Stimulated activated naive B cell treated with anti-CD40 and anti-IgM and Interleukin-4, amounts not matched to agents 10 μg/mL and 1 μg/mL and 100 μg/mL, for 72 hours (primary cell): Measurements from ENCODE around the gene MRPL9.
A peak's percentile ranks its signal among the peaks of the same experiment; 100 is the strongest.

Source experiments
- ATAC-seq, 2 donors: fragments of 150-1000 bp; cut with Tn5 transposase; replicated peaks; 2 replicates each; pipeline ENCODE4 v1.10.0; 2021; ENCODE audit warnings: moderate library complexity in 1 of 2
- DNase-seq: peaks from one replicate; pipeline ENCODE4 v3.0.0; 2021
- H3K27ac Mint-ChIP-seq: one replicate; pipeline ENCODE4 v1.8.0; 2022; ENCODE audit warnings: mild to moderate bottlenecking, mixed read lengths
- H3K27me3 Mint-ChIP-seq, 2 donors: one replicate each; pipeline ENCODE4 v1.8.0; 2022; ENCODE audit warnings: mixed read lengths in 2 of 2
- H3K36me3 Mint-ChIP-seq, 2 donors: one replicate each; pipeline ENCODE4 v1.8.0; 2022; ENCODE audit warnings: mixed read lengths in 2 of 2, mild to moderate bottlenecking in 1 of 2
- H3K4me1 Mint-ChIP-seq, 2 donors: one replicate each; pipeline ENCODE4 v1.8.0; 2022; ENCODE audit warnings: mixed read lengths in 2 of 2, mild to moderate bottlenecking in 1 of 2
- H3K4me3 Mint-ChIP-seq, 2 donors: one replicate each; pipeline ENCODE4 v1.8.0; 2022; ENCODE audit warnings: mild to moderate bottlenecking in 2 of 2, mixed read lengths in 2 of 2, moderate library complexity in 1 of 2
- H3K9me3 Mint-ChIP-seq, 2 donors: one replicate each; pipeline ENCODE4 v1.8.0; 2022; ENCODE audit warnings: mixed read lengths in 2 of 2, mild to moderate bottlenecking in 1 of 2

MRPL9 gene

DNA sequence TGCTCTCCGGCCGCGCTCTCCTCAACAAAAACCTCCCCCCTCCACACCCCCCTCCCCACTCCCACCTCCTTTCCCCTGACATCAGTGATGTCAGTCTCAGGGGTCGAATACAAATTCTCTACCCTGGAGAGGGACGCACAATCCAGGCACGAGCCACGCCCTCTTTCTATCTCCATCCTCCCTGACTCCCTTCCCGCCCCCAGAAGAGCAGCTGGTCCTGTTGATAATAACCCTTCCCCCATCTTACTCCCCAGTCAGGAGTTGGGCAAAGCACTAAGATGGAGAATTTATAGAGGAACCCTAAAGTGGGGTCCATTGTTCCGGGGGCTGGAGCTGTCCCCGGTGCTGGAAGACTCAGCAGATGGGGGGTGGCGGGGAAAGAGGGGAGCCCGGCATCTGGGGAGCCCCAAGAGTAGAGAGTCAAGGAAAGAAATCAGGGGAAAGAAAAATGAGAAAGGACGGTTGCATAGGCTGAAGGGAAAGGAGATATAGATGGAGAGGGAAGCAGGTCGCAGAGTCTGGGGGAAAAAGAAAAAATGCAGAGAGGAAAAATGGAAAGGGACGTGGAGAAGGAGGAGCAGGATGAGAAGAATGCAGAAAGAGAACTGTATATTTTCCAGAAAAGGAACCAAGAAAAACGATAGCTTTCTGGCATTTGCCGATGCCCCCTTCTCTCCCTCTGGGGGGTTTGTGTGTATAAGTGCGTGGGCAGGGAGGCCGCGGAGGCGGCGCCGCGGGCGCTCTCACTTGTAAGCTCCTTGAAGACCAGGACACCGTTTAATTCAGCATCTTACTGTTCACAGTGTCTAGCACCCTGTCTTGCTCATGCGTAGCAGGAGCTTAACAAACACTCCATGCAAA is 46.3 kb downstream of the MRPL9 start, which contains the start of gene CELF3:
Gene CELF3 (minus strand): TSS at position 33 of the 861 bp plus-strand sequence. CDS start 783 bp downstream, outside the sequence.
- ATAC-seq = no peak
- Mint-ChIP-seq H3K36me3 (no peaks in the 10 kb centered on the region), H3K4me1 (peaks cover 22 to 36% of the 10 kb centered on the region in 2 donors), H3K9me3 (no peaks in the 10 kb centered on the region), H3K27me3 (peaks cover 71 to 79% of the 10 kb centered on the region in 2 donors), H3K4me3 (peak within 1 kb of the TSS; percentile 43 to 69), H3K27ac (no peak within 1 kb of the TSS)
- no peak for DNase-seq

DNA sequence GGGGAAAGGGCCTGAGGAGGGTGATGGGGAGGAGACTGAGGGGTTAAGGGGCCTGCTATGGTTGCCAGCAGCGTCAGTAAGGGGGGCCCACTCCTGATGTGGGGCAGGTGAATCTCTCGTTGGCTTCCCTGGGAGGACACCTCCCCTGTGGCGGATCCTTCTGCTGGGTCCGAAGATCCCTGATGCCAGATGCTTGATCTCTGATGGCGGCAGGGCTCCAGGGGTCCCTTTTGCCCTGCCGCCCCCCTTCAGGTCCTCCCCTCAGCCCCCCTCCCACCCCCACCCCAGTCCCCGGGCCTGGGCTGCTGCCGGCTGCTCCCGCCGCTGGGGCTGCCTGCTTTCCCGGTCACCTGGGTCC is 46.9 kb downstream of the MRPL9 start:
- Mint-ChIP-seq H3K27me3 (peaks cover 76 to 79% of the 10 kb centered on the region in 2 donors), H3K27ac (no peak overlapping the region), H3K4me1 (peaks cover 20 to 29% of the 10 kb centered on the region in 2 donors), H3K36me3 (no peaks in the 10 kb centered on the region), H3K4me3 (no peak overlapping the region), H3K9me3 (no peaks in the 10 kb centered on the region)
- DNase-seq (no peak), ATAC-seq (no peak)

DNA sequence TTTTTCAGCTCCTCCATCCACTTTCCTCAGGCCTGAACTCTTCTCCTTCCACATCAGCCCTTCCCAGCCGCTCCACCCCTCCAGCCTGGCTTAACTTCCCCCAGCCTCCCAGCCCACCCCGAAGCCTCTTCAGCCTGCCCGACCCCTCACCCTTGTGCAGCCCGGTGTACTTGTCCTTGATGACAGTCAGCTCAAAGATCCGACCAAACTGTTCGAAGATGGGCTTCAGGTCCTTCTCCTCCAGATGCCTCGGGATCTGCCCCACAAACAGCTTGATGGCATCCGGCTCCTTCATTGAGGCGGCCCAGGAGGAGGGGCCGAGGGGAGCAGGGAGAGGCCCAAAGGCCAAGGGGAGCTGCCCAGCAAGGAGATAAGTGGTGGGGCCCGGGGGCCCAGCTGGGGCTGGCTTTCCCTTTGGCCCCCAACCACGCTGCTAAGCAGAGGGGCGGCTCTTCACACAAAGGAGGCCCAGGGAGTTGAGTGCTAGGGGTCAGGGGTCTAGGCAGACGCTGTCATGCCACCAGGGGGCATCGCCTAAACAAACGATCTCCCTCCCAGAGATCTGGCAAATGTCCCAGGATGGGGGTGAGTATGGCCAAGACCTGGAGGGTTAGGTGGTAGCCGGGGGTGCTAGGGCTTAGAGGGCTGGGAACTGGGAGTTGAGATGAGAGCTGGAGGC is 47.4 kb downstream of the MRPL9 start:
- Mint-ChIP-seq H3K27me3 (peaks cover 76 to 79% of the 10 kb centered on the region in 2 donors), H3K36me3 (no peaks in the 10 kb centered on the region), H3K9me3 (no peaks in the 10 kb centered on the region), H3K4me3 (no peak overlapping the region), H3K4me1 (peaks cover 19 to 24% of the 10 kb centered on the region in 2 donors), H3K27ac (no peak overlapping the region)
- DNase-seq = no peak
- ATAC-seq = no peak

DNA sequence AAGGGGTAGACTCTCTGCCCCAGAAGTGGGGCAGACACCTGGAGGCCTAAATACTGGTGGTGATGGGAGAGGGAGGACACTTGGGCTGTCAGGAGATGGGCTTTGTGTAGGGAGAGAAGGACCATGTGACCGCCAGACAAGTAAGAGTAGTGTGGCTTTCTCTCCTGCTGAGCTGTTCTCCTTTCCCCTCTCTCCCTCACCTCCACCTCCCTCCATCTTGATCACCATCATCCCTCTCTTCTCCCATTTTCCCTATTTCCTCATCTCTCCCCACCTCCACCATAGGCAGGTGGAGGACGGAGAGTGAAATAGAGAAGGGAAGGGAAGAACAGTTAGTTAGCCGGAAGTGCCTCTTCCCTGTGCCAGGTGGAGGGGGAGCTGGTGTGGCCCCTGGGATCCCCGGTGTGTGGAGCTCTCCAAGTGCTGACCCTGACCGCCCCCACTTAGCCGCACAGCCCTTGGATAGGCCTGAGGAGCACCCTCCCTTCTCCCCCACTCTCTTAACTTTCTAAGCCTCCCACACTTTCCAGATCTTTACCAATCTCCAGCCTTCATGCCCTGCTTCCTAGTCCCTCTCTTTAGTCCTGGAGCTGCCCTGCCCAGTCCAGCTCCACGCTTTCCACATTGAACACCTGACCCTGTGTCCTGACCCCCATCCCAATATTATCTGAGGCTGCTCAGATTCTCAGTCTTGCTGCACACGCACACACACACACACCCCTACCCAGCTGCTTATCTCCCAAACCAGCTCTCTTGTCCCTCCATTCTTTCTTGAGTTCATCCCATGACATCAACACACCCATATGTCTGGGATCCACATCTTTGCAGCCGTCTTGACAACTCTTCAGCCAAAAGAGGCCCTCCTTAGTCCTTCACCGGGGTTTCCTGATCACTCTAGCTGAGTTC is 48.2 kb downstream of the MRPL9 start:
- H3K27me3 Mint-ChIP-seq = peaks cover 71 to 72% of the 10 kb centered on the region in 2 donors

DNA sequence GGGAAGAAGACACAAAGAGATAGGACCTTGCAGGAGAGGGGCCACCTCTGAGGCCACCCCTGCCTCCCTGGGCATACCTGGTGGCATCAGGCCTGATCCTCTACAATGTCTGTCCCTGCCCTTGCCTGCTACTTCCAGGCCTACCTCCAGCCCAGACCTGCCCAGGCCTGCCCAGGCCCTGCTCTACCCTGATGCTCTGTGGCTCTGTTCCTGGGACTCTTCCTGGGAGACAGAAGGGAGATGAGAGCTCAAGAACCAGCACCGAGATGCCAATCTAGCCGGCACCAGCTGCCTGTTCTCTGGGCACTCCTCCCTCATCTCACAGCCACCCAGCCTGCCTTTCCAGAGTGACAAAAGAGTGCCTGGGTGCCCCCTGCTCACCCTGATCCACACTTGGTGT is 49.4 kb downstream of the MRPL9 start:
- DNase-seq (no peak), ATAC-seq (no peak)
- Mint-ChIP-seq H3K9me3 (no peaks in the 10 kb centered on the region), H3K4me3 (no peak overlapping the region), H3K27ac (no peak overlapping the region), H3K27me3 (peaks cover 64 to 69% of the 10 kb centered on the region in 2 donors), H3K36me3 (no peaks in the 10 kb centered on the region), H3K4me1 (peaks cover 13 to 15% of the 10 kb centered on the region in 2 donors)

More for the DNA sequence above, 48.2 kb downstream of the MRPL9 start:
- Mint-ChIP-seq H3K27ac (no peak overlapping the region), H3K4me3 (no peak overlapping the region), H3K4me1 (peaks cover 13 to 16% of the 10 kb centered on the region in 2 donors), H3K9me3 (no peaks in the 10 kb centered on the region), H3K36me3 (no peaks in the 10 kb centered on the region)
- DNase-seq = no peak
- no peak for ATAC-seq

DNA sequence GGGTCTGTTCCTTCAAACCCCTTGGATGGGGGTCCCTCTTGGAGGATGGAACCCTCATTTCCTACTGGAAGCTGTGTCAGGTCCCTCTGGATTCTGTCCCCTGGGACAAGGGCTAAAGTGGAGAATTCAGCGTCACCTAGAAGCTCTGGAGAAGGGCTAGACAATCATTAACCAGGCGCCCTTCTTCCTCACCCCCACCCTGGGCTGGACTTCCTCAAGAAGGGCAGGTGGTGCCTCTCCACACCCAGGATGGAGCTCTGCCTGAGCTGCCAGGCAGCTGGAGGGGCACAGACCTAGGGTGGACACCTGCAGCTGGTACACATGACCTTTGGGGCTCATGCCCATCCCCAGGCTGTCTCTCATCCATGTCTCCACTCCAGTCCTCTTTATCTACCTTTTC is 50.3 kb downstream of the MRPL9 start:
- DNase-seq (no peak), ATAC-seq (no peak)
- no peak overlapping the region for H3K4me3 Mint-ChIP-seq
- peaks cover 10 to 15% of the 10 kb centered on the region in 2 donors for H3K4me1 Mint-ChIP-seq
- H3K9me3 Mint-ChIP-seq = no peaks in the 10 kb centered on the region
- no peaks in the 10 kb centered on the region for H3K36me3 Mint-ChIP-seq
- H3K27ac Mint-ChIP-seq = no peak overlapping the region
- H3K27me3 Mint-ChIP-seq = peaks cover 59 to 61% of the 10 kb centered on the region in 2 donors

DNA sequence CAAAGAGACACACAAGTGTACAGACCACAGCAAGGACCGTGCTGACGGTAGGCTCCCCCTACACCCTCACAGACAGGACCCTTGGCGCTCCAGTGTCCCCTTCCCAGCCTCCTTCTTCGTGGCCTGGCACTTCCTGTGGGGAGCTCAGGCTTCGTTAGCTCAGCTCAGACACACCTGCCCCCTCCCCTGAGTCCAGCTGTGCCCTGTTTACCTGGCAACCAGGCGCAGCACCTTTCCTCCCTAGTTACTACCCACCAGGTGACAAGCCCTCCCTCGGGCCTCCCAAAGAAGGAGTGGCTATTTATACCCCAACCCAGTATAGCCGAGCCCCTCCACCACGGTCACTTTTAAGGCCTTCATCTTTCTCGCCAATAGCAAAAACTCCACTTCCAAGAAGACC is 51.3 kb downstream of the MRPL9 start:
- no peaks in the 10 kb centered on the region for H3K9me3 Mint-ChIP-seq

DNA sequence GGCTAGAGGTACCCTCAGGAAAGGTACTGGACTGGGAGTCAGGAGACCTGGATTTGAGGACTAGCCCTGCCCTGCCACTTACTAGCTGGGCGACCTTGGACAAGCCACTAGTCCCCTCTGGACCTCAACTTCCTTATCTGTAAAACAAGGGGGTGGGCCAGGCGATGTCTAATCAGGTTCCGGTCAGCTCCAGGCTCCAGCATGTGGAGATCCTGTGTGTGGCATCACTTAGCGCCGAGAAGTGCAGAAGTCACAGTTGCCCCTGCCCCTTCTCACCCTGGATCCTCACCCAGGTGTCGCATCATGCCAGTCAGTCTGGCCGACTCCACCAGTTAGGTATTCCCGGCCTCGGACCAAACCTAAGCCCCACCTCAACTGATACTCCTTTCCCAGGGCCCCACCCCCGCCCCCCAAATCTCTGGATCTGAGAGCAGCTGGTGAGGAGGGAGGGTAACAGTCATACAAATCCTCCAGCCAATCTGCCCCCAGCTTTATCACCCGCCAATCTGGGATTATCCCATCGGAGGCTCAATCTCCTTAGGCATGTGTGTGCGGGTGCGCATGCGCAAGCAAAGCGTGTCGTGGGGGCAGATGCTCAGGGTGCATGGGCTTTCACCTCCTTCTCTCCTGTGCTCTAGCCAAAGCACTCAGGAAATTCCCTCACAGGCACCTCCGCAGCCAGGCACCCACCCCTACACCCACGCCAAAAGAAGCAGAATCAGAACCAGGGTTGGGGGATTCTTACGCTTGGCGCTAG is 52.1 kb downstream of the MRPL9 start:
- Mint-ChIP-seq H3K27ac (no peak overlapping the region), H3K4me1 (peaks cover 0 to 5% of the 10 kb centered on the region in 2 donors), H3K36me3 (no peaks in the 10 kb centered on the region), H3K27me3 (peaks cover 50 to 52% of the 10 kb centered on the region in 2 donors), H3K4me3 (no peak overlapping the region), H3K9me3 (no peaks in the 10 kb centered on the region)
- DNase-seq (no peak), ATAC-seq (no peak)

More for the DNA sequence above, 51.3 kb downstream of the MRPL9 start:
- H3K4me3 Mint-ChIP-seq = no peak overlapping the region
- peaks cover 4 to 6% of the 10 kb centered on the region in 2 donors for H3K4me1 Mint-ChIP-seq
- no peak for DNase-seq
- no peak overlapping the region for H3K27ac Mint-ChIP-seq
- H3K27me3 Mint-ChIP-seq = peaks cover 50% of the 10 kb centered on the region in 2 donors
- ATAC-seq = no peak
- H3K36me3 Mint-ChIP-seq = no peaks in the 10 kb centered on the region

DNA sequence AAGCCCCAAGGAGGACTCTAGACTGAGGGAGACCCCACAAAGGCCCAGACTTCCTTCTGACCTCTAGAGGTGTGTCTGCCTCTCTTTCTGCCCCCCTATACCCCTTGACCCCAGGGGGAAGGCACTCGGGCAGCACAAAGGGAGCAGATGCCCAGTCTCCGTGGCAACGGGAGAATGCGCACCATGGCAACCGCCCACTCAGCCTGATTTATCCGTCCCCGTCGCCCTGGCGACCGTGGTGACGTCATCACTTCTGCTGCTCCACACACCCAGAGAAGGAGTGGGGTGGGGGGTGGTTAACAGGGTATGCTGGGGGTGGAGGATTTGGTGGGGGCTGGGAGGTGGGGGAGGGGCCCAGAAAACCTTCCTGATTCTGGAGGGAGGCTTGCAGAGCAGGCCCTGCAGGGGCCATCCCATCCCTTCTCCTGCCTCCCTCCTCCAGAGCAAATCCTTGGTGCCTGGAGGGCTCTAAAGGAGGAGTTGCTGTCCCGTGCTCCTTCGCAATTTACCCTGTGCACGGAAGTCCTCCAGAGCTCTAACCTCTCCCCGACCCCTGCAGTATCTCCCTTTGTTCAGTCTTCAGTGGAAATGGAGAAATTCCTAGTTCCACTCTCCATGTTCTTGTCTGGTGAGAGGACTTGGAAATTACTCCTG is 53.0 kb downstream of the MRPL9 start:
- H3K9me3 Mint-ChIP-seq = no peaks in the 10 kb centered on the region
- peaks cover 41 to 43% of the 10 kb centered on the region in 2 donors for H3K27me3 Mint-ChIP-seq
- no peak overlapping the region for H3K27ac Mint-ChIP-seq
- DNase-seq (no peak), ATAC-seq (no peak)
- H3K36me3 Mint-ChIP-seq = no peaks in the 10 kb centered on the region
- H3K4me3 Mint-ChIP-seq = no peak overlapping the region
- peaks cover 0 to 3% of the 10 kb centered on the region in 2 donors for H3K4me1 Mint-ChIP-seq
